Endothelial cell of umbilical vein (primary cell): Measurements from ENCODE around the gene C11orf71. TPM values are rescaled to one million over a fixed set of nuclear protein-coding genes. Genes with fewer than 3 reads are reported as not detected.

Experiments
- BruUV-seq: library from RNA; stranded (reverse); fragments of 400-500 nt; replicated peaks from 2 replicates; lab custom pipeline; 2021; lab: Mats Ljungman, UMichigan
- CTCF ChIA-PET: fragments of 300-600, 350-600 bp; sonication (Branson Sonifier 250); formaldehyde crosslinking; loops from one replicate; lab custom pipeline; 2021; ENCODE audit warnings: antibody characterized with exemption, inconsistent platforms; lab: Charles Lee
- POLR2A ChIA-PET: fragments of 300-600, 350-600 bp; sonication (Branson Sonifier 250); formaldehyde crosslinking; loops from one replicate; lab custom pipeline; 2021; ENCODE audit warnings: antibody characterized with exemption, inconsistent platforms; lab: Charles Lee
- DNase-seq: peaks from one replicate; pipeline ENCODE4 v3.0.0-alpha.2; 2011; ENCODE audit warnings: low read depth, low spot score
- FAIRE-seq: peaks from 2 replicates; lab custom pipeline; 2011; peaks lifted over from hg19 to GRCh38; lab: Jason Lieb, UNC
- H2AFZ ChIP-seq: 2 replicates; pipeline ENCODE4 v1.6.0; 2012; ENCODE audit warnings: low read depth, low read length, control low read depth, inconsistent platforms
- H3K27ac ChIP-seq: 2 replicates; pipeline ENCODE4 v1.5.1; 2011; ENCODE audit warnings: low read depth, mild to moderate bottlenecking, control low read depth, low read length, moderate library complexity; ENCODE audit not compliant: insufficient read depth
- H3K27me3 ChIP-seq, 2 experiments: 2 replicates each; pipeline versions ENCODE4 v1.6.0 to v1.6.1; 2011; ENCODE audit warnings: low read length in 2 of 2, mixed read lengths in 1 of 2; ENCODE audit not compliant: control insufficient read depth in 2 of 2, insufficient read depth in 2 of 2
- H3K36me3 ChIP-seq, 2 experiments: 2 replicates in 1 of 2; 3 replicates in 1 of 2; pipeline ENCODE4 v1.5.1; 2011; ENCODE audit warnings: low read length in 2 of 2, mild to moderate bottlenecking in 1 of 2, moderate library complexity in 1 of 2; ENCODE audit not compliant: control insufficient read depth in 2 of 2, insufficient read depth in 2 of 2; ENCODE audit errors: extremely low read depth in 1 of 2
- H3K4me1 ChIP-seq: 3 replicates; pipeline ENCODE4 v1.5.1; 2011; ENCODE audit warnings: mild to moderate bottlenecking, low read length; ENCODE audit not compliant: control insufficient read depth, insufficient read depth; ENCODE audit errors: extremely low read depth
- H3K4me2 ChIP-seq: 2 replicates; pipeline ENCODE4 v1.6.1; 2011; ENCODE audit warnings: low read length, control low read depth, mixed read lengths; ENCODE audit not compliant: insufficient read depth
- H3K4me3 ChIP-seq, 3 experiments: fragments of 200-600 bp in 1 of 3; sonication (generic), shearing (Covaris generic) in 1 of 3; replicated peaks in 1 of 3; 2 replicates each; pipeline ENCODE4 v1.5.1; 2011 to 2016; ENCODE audit warnings: control low read depth in 3 of 3, low read length in 3 of 3, mild to moderate bottlenecking in 2 of 3, inconsistent platforms in 1 of 3, low read depth in 1 of 3, moderate library complexity in 1 of 3; ENCODE audit not compliant: insufficient read depth in 1 of 3
- H3K79me2 ChIP-seq: 2 replicates; pipeline ENCODE4 v1.6.0; 2012; ENCODE audit warnings: low read length, inconsistent platforms; ENCODE audit not compliant: control insufficient read depth, insufficient read depth
- H3K9ac ChIP-seq: replicated peaks from 2 replicates; pipeline ENCODE3; 2011; ENCODE audit warnings: low read length, control low read depth; ENCODE audit not compliant: insufficient read depth; ENCODE audit errors: extremely low read depth
- H3K9me1 ChIP-seq: replicated peaks from 3 replicates; pipeline ENCODE4 v1.6.0; 2011; ENCODE audit warnings: mild to moderate bottlenecking, low read length; ENCODE audit not compliant: control insufficient read depth, insufficient read depth; ENCODE audit errors: extremely low read depth
- H3K9me3 ChIP-seq: replicated peaks from 2 replicates; pipeline ENCODE4 v1.5.1; 2012; ENCODE audit warnings: low read length, inconsistent platforms; ENCODE audit not compliant: control insufficient read depth, insufficient read depth
- H4K20me1 ChIP-seq: replicated peaks from 2 replicates; pipeline ENCODE3; 2011; ENCODE audit warnings: mild to moderate bottlenecking, low read length; ENCODE audit not compliant: control insufficient read depth, insufficient read depth; ENCODE audit errors: extremely low read depth
- EZH2 ChIP-seq: IDR thresholded peaks from 2 replicates; pipeline ENCODE4 v1.6.1; 2012; ENCODE audit warnings: borderline replicate concordance, low read depth, mild to moderate bottlenecking, moderate library complexity, low read length, inconsistent platforms; ENCODE audit not compliant: severe bottlenecking
- FOS ChIP-seq: IDR thresholded peaks from 2 replicates; pipeline ENCODE4 v1.6.1; 2011; ENCODE audit warnings: mild to moderate bottlenecking, low read length, moderate library complexity, borderline replicate concordance; ENCODE audit not compliant: insufficient read depth
- GATA2 ChIP-seq: IDR thresholded peaks from 2 replicates; pipeline ENCODE4 v1.7.0; 2011; ENCODE audit warnings: low read depth, mild to moderate bottlenecking, moderate library complexity, mixed read lengths, low read length; ENCODE audit not compliant: insufficient read length, insufficient read depth
- JUN ChIP-seq: IDR thresholded peaks from 2 replicates; pipeline ENCODE4 v1.6.1; 2011; ENCODE audit warnings: borderline replicate concordance, low read depth; ENCODE audit not compliant: insufficient read length, insufficient read depth
- MAX ChIP-seq: IDR thresholded peaks from 2 replicates; pipeline ENCODE4 v1.6.1; 2011; ENCODE audit not compliant: insufficient read depth, insufficient read length
- MYC ChIP-seq: IDR thresholded peaks from one replicate; pipeline ENCODE4 v1.6.1; 2011; ENCODE audit warnings: mild to moderate bottlenecking, low read depth, low read length
- POLR2A ChIP-seq: IDR thresholded peaks from 2 replicates; pipeline ENCODE4 v1.6.1; 2012; ENCODE audit warnings: low read depth, mild to moderate bottlenecking, control low read depth, low read length
- POLR2AphosphoS5 ChIP-seq: IDR thresholded peaks from 2 replicates; pipeline ENCODE4 v1.6.1; 2012; ENCODE audit warnings: low read depth, mild to moderate bottlenecking, control low read depth, low read length, moderate library complexity; ENCODE audit not compliant: insufficient read depth
- dilution Hi-C: fragments of 300-500 bp; cut with MboI; formaldehyde crosslinking; loops from one replicate; pipeline ENCODE4 v1.15.0; 2019; ENCODE audit warnings: low sequenced_read_pairs; ENCODE audit not compliant: extremely low pct_ligation_motif_present
- intact Hi-C: fragments of 100-400 bp; cut with micrococcal nuclease; formaldehyde crosslinking; loops from one replicate; pipeline ENCODE4 v1.10.0; 2022
- polyA plus RNA-seq, 4 experiments: library from polyadenylated mRNA; depleted of rRNA in 3 of 4; stranded (reverse) in 3 of 4; unstranded in 1 of 4; fragments of >200 nt; gene quantifications; 2 replicates each; pipeline versions ENCODE4 v1.2.1 to v1.2.3, GENCODE V29; 2011 to 2012; ENCODE audit warnings: missing spikeins in 1 of 4
- total RNA-seq: library from RNA; stranded (reverse); gene quantifications from 2 replicates; pipeline ENCODE4 v1.2.3, GENCODE V29; 2021
- TF ChIP-seq, protein P1 (sequence below), 2 donors: IDR thresholded peaks; 1 replicate in 1 of 2; 2 replicates in 1 of 2; pipeline ENCODE4 v1.5.1; 2011; ENCODE audit warnings: low read length in 2 of 2, mild to moderate bottlenecking in 2 of 2, moderate library complexity in 2 of 2, control low read depth in 1 of 2, inconsistent platforms in 1 of 2, low read depth in 1 of 2; ENCODE audit not compliant: insufficient read depth in 1 of 2; ENCODE audit errors: extremely low read depth in 1 of 2

The C11orf71 gene
- total and polyA plus RNA-seq, 2 donors (not counting 3 experiments of a cell fraction or from before 2014, with no cell fraction given), result 4.0 to 6.9 TPM

DNA sequence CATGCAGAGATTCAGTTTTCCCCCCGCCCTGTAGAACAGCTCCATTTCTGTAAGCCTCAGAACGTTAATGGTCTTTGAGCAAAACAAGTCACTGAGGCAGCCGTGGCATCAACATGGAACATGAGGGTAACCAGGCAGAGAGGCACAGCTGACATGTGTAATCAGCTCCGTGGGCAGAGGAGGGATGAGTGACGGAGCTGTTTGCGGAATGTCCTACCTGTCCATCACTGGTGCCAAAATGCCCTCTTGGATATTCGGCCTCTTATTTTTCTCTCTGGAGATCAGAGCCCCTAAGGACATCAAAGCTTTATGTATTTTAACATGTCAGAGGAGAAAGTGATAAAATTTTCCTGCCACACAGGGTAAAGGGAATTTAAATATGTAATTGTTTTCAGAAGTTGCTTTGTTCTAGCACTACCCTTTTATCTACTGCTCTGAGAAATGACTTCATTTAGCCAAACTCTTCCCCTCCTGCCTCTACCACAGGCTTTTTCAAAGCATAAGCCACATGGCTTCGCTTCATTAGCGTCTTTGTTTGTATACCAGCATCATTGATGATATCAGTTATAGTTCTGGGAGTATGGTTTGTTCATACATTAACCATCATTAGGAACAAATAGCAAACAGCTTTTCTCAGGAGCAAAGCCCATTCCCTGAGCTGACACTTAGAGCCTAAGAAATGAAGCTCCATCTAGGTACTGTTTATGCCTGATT, 32.9 kb downstream of the C11orf71 start:
- dilution Hi-C loops (no loop called here), intact Hi-C loops (loop anchor here (1.0 kb wide), 1 partner anchor 33 kb away; the partner anchor contains the start of genes C11orf71 and RBM7)
- no peaks in the 10 kb centered on the region for H3K79me2 ChIP-seq
- BruUV-seq, result TSS peak; percentile 91
- FAIRE-seq, result no peak
- H3K27me3 ChIP-seq, result no peaks in the 10 kb centered on the region
- no peak overlapping the region for H3K9ac ChIP-seq
- no peak overlapping the region for H3K4me2 ChIP-seq
- peak overlapping the region; percentile 35 for H3K27ac ChIP-seq
- no peak overlapping the region for H3K4me3 ChIP-seq
- no peaks in the 10 kb centered on the region for H3K9me3 ChIP-seq
- POLR2A ChIA-PET, result no interaction called here
- no peaks in the 10 kb centered on the region for H3K9me1 ChIP-seq
- H3K36me3 ChIP-seq, result no peaks in the 10 kb centered on the region
- TF ChIP-seq EZH2 (no peak), POLR2A (no peak), MAX (no peak), JUN (no peak), GATA2 (no peak), FOS (no peak), MYC (no peak), POLR2AphosphoS5 (no peak)
- TF ChIP-seq, protein P1, sequence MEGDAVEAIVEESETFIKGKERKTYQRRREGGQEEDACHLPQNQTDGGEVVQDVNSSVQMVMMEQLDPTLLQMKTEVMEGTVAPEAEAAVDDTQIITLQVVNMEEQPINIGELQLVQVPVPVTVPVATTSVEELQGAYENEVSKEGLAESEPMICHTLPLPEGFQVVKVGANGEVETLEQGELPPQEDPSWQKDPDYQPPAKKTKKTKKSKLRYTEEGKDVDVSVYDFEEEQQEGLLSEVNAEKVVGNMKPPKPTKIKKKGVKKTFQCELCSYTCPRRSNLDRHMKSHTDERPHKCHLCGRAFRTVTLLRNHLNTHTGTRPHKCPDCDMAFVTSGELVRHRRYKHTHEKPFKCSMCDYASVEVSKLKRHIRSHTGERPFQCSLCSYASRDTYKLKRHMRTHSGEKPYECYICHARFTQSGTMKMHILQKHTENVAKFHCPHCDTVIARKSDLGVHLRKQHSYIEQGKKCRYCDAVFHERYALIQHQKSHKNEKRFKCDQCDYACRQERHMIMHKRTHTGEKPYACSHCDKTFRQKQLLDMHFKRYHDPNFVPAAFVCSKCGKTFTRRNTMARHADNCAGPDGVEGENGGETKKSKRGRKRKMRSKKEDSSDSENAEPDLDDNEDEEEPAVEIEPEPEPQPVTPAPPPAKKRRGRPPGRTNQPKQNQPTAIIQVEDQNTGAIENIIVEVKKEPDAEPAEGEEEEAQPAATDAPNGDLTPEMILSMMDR (IDR thresholded peaks at IDR 0.05; ENCODE audit: extremely low read depth in 1 of 2, insufficient read depth in 1 of 2, low read depth in 1 of 2, low read length in 2 of 2), result no peak
- CTCF ChIA-PET, result interaction anchor here (1.0 to 2.7 kb wide), 6 partner anchors 14 to 112 kb away, joined by 3 to 10 read pairs (median 3); no protein-coding TSS in a partner anchor
- H4K20me1 ChIP-seq, result no peaks in the 10 kb centered on the region
- no peak overlapping the region for H2AFZ ChIP-seq
- DNase-seq, result no peak
- H3K4me1 ChIP-seq, result peaks cover 5% of the 10 kb centered on the region
